Measurements from ENCODE around the gene FIBIN. TPM values are rescaled to one million over a fixed set of nuclear protein-coding genes. Genes with fewer than 3 reads are reported as not detected.

The FIBIN gene
- total and polyA plus RNA-seq, 2 donors (not counting 3 experiments of a cell fraction or from before 2014, with no cell fraction given), result not detected

DNA sequence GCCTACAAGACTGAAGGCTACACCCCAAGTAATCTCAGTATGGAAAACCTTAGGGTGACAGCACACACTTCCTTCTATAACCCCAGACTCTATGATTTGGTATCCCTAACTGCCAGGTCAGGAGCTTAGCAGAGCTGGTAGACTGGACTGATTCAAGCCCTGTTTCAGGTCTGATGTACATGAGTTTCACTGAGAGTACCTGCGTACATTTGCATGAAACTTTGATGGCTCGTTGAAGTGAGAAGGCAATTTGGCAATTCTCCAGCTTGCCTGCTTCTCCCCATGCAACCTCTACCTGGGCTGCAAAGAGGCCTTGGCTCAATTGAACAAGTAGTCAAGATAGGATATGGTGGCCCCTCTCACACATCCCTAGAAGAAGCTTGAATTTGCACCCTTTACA, 10.2 kb downstream of the FIBIN start:
- BruUV-seq (replicated peaks), result no TSS peak
- Histone ChIP-seq H3K9me3 (replicated peaks; ENCODE audit: control insufficient read depth, insufficient read depth, low read length) (no peaks in the 10 kb centered on the region), H3K9me1 (replicated peaks; ENCODE audit: control insufficient read depth, extremely low read depth, insufficient read depth, low read length) (no peaks in the 10 kb centered on the region), H3K27ac (ENCODE audit: insufficient read depth, low read depth, low read length) (no peak overlapping the region), H4K20me1 (replicated peaks; ENCODE audit: control insufficient read depth, extremely low read depth, insufficient read depth, low read length) (no peaks in the 10 kb centered on the region), H3K36me3 (ENCODE audit: control insufficient read depth in 2 of 2, extremely low read depth in 1 of 2, insufficient read depth in 2 of 2, low read length in 2 of 2) (no peaks in the 10 kb centered on the region), H2AFZ (ENCODE audit: low read depth, low read length) (no peak overlapping the region), H3K79me2 (ENCODE audit: control insufficient read depth, insufficient read depth, low read length) (no peaks in the 10 kb centered on the region), H3K4me1 (ENCODE audit: control insufficient read depth, extremely low read depth, insufficient read depth, low read length) (no peaks in the 10 kb centered on the region), H3K4me2 (ENCODE audit: insufficient read depth, low read length) (no peak overlapping the region), H3K4me3 (replicated peaks in 1 of 3; ENCODE audit: insufficient read depth in 1 of 3, low read depth in 1 of 3, low read length in 3 of 3) (no peak overlapping the region), H3K9ac (replicated peaks; ENCODE audit: extremely low read depth, insufficient read depth, low read length) (no peak overlapping the region), H3K27me3 (ENCODE audit: control insufficient read depth in 2 of 2, insufficient read depth in 2 of 2, low read length in 2 of 2) (no peaks in the 10 kb centered on the region)
- ChIA-PET CTCF (no interaction called here), POLR2A (no interaction called here)
- DNase-seq (ENCODE audit: low read depth, low spot score) (no peak), FAIRE-seq (no peak)
- intact Hi-C loops (cut with micrococcal nuclease) (no loop called here), dilution Hi-C loops (cut with MboI; ENCODE audit: extremely low pct_ligation_motif_present, low sequenced_read_pairs) (no loop called here)
- TF ChIP-seq FOS (IDR thresholded peaks at IDR 0.05; ENCODE audit: borderline replicate concordance, insufficient read depth, low read length), result no peak
- no peak for TF ChIP-seq GATA2 (IDR thresholded peaks at IDR 0.05; ENCODE audit: insufficient read depth, insufficient read length, low read depth, low read length)
- TF ChIP-seq POLR2A (IDR thresholded peaks at IDR 0.05; ENCODE audit: low read depth, low read length), result no peak
- TF ChIP-seq JUN (IDR thresholded peaks at IDR 0.05; ENCODE audit: borderline replicate concordance, insufficient read depth, insufficient read length, low read depth), result no peak
- TF ChIP-seq, protein P1, sequence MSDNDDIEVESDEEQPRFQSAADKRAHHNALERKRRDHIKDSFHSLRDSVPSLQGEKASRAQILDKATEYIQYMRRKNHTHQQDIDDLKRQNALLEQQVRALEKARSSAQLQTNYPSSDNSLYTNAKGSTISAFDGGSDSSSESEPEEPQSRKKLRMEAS (IDR thresholded peaks at IDR 0.05; ENCODE audit: insufficient read depth, insufficient read length), result no peak

DNA sequence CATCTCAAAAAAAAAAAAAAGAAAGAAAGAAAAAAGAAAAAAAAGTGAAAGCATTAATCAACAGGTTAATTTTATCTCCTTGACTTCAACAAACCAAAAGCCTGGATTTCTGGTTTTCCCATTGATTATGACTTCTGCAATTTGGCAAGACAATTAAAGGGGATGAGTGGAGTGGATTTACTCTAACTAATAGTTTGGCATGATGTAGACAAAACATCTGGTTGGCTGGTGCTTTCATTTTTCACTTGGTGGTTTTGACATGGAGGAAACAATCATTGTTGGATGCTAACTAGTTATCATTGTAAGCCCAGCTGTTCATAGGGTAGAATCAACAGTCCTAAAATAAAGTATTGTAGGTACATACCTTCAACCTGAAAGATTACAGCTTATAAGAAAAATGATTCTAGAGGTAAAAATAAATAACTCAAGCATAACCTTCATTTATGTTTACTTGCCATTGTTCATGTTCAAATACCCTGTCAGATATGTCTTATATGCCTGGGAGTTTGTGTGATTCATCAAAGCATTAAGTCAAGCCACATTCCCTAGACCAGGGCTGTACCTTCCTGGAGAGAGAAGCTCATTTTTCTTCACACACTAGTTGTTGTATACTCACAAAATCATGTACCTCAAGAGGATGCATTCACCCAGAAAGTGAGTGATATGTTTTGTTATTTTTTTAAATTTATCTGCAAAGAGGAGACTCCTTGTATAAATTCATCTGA, 15.1 kb downstream of the FIBIN start:
- Histone ChIP-seq H2AFZ (ENCODE audit: low read depth, low read length) (no peak overlapping the region), H3K4me1 (ENCODE audit: control insufficient read depth, extremely low read depth, insufficient read depth, low read length) (no peaks in the 10 kb centered on the region), H3K9me1 (replicated peaks; ENCODE audit: control insufficient read depth, extremely low read depth, insufficient read depth, low read length) (no peaks in the 10 kb centered on the region), H3K27ac (ENCODE audit: insufficient read depth, low read depth, low read length) (no peak overlapping the region), H4K20me1 (replicated peaks; ENCODE audit: control insufficient read depth, extremely low read depth, insufficient read depth, low read length) (no peaks in the 10 kb centered on the region), H3K27me3 (ENCODE audit: control insufficient read depth in 2 of 2, insufficient read depth in 2 of 2, low read length in 2 of 2) (no peaks in the 10 kb centered on the region), H3K36me3 (ENCODE audit: control insufficient read depth in 2 of 2, extremely low read depth in 1 of 2, insufficient read depth in 2 of 2, low read length in 2 of 2) (no peaks in the 10 kb centered on the region), H3K4me3 (replicated peaks in 1 of 3; ENCODE audit: insufficient read depth in 1 of 3, low read depth in 1 of 3, low read length in 3 of 3) (no peak overlapping the region), H3K4me2 (ENCODE audit: insufficient read depth, low read length) (no peak overlapping the region), H3K9ac (replicated peaks; ENCODE audit: extremely low read depth, insufficient read depth, low read length) (no peak overlapping the region), H3K9me3 (replicated peaks; ENCODE audit: control insufficient read depth, insufficient read depth, low read length) (no peaks in the 10 kb centered on the region), H3K79me2 (ENCODE audit: control insufficient read depth, insufficient read depth, low read length) (no peaks in the 10 kb centered on the region)
- FAIRE-seq (no peak), DNase-seq (ENCODE audit: low read depth, low spot score) (no peak)
- dilution Hi-C loops (cut with MboI; ENCODE audit: extremely low pct_ligation_motif_present, low sequenced_read_pairs), result no loop called here
- TF ChIP-seq, protein P2, sequence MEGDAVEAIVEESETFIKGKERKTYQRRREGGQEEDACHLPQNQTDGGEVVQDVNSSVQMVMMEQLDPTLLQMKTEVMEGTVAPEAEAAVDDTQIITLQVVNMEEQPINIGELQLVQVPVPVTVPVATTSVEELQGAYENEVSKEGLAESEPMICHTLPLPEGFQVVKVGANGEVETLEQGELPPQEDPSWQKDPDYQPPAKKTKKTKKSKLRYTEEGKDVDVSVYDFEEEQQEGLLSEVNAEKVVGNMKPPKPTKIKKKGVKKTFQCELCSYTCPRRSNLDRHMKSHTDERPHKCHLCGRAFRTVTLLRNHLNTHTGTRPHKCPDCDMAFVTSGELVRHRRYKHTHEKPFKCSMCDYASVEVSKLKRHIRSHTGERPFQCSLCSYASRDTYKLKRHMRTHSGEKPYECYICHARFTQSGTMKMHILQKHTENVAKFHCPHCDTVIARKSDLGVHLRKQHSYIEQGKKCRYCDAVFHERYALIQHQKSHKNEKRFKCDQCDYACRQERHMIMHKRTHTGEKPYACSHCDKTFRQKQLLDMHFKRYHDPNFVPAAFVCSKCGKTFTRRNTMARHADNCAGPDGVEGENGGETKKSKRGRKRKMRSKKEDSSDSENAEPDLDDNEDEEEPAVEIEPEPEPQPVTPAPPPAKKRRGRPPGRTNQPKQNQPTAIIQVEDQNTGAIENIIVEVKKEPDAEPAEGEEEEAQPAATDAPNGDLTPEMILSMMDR (IDR thresholded peaks at IDR 0.05; ENCODE audit: extremely low read depth in 1 of 2, insufficient read depth in 1 of 2, low read depth in 1 of 2, low read length in 2 of 2), result no peak
- TF ChIP-seq POLR2A (IDR thresholded peaks at IDR 0.05; ENCODE audit: low read depth, low read length), result no peak
- TF ChIP-seq MYC (IDR thresholded peaks at IDR 0.05; ENCODE audit: low read depth, low read length), result no peak
- no peak for TF ChIP-seq FOS (IDR thresholded peaks at IDR 0.05; ENCODE audit: borderline replicate concordance, insufficient read depth, low read length)
- no peak for TF ChIP-seq POLR2AphosphoS5 (IDR thresholded peaks at IDR 0.05; ENCODE audit: insufficient read depth, low read depth, low read length)
- TF ChIP-seq EZH2 (IDR thresholded peaks at IDR 0.05; ENCODE audit: borderline replicate concordance, low read depth, low read length, severe bottlenecking), result no peak
- TF ChIP-seq, protein P1 (IDR thresholded peaks at IDR 0.05; ENCODE audit: insufficient read depth, insufficient read length), result no peak
- no peak for TF ChIP-seq GATA2 (IDR thresholded peaks at IDR 0.05; ENCODE audit: insufficient read depth, insufficient read length, low read depth, low read length)
- no peak for TF ChIP-seq JUN (IDR thresholded peaks at IDR 0.05; ENCODE audit: borderline replicate concordance, insufficient read depth, insufficient read length, low read depth)
- POLR2A ChIA-PET, result no interaction called here
- CTCF ChIA-PET, result no interaction called here
- intact Hi-C loops (cut with micrococcal nuclease), result no loop called here
- no TSS peak for BruUV-seq (replicated peaks)

Data from endothelial cell of umbilical vein (primary cell).